Astrocyte (in vitro differentiated cells and primary cell): Measurements from ENCODE around the gene TLR2. TPM values are rescaled to one million over a fixed set of nuclear protein-coding genes. Genes with fewer than 3 reads are reported as not detected.

ENCODE experiments used
- DNase-seq: peaks from one replicate; pipeline ENCODE4 v3.0.0-alpha.2; 2010; ENCODE audit warnings: low read depth
- FAIRE-seq: peaks from 2 replicates; lab custom pipeline; 2011; peaks lifted over from hg19 to GRCh38; lab: Jason Lieb, UNC
- H2AFZ ChIP-seq: 2 replicates; pipeline ENCODE4 v1.6.0; 2012; ENCODE audit warnings: low read depth, low read length, inconsistent platforms
- H3K27ac ChIP-seq: 2 replicates; pipeline ENCODE4 v1.5.1; 2011; ENCODE audit warnings: low read depth, low read length, inconsistent platforms
- H3K27me3 ChIP-seq: 2 replicates; pipeline ENCODE4 v1.6.0; 2011; ENCODE audit warnings: low read length, inconsistent platforms; ENCODE audit not compliant: insufficient read depth
- H3K36me3 ChIP-seq: 2 replicates; pipeline ENCODE4 v1.5.1; 2011; ENCODE audit warnings: low read length, inconsistent platforms; ENCODE audit not compliant: insufficient read depth
- H3K4me1 ChIP-seq: 2 replicates; pipeline ENCODE4 v1.5.1; 2011; ENCODE audit warnings: low read length, inconsistent platforms; ENCODE audit not compliant: insufficient read depth
- H3K4me2 ChIP-seq: 2 replicates; pipeline ENCODE4 v1.6.0; 2012; ENCODE audit warnings: low read length, inconsistent platforms
- H3K4me3 ChIP-seq: 2 replicates; pipeline ENCODE4 v1.5.1; 2011; ENCODE audit warnings: low read depth, mild to moderate bottlenecking, low read length, inconsistent platforms; ENCODE audit not compliant: insufficient read depth
- H3K79me2 ChIP-seq: 2 replicates; pipeline ENCODE4 v1.6.0; 2012; ENCODE audit warnings: mild to moderate bottlenecking, low read length, inconsistent platforms; ENCODE audit not compliant: insufficient read depth
- H3K9ac ChIP-seq: 2 replicates; pipeline ENCODE4 v1.6.0; 2012; ENCODE audit warnings: mild to moderate bottlenecking, low read length, inconsistent platforms
- H3K9me3 ChIP-seq: 2 replicates; pipeline ENCODE4 v1.5.1; 2012; ENCODE audit warnings: low read depth, mild to moderate bottlenecking, low read length, inconsistent platforms; ENCODE audit not compliant: insufficient read depth
- H4K20me1 ChIP-seq: 2 replicates; pipeline ENCODE4 v1.6.0; 2012; ENCODE audit warnings: low read length, inconsistent platforms; ENCODE audit not compliant: insufficient read depth
- H3K27ac Mint-ChIP-seq: one replicate; pipeline ENCODE4 v1.8.0; 2021; ENCODE audit warnings: mild to moderate bottlenecking, mixed read lengths; ENCODE audit not compliant: unreplicated experiment
- H3K27me3 Mint-ChIP-seq: one replicate; pipeline ENCODE4 v1.8.0; 2021; ENCODE audit warnings: low read depth, mixed read lengths; ENCODE audit not compliant: unreplicated experiment
- H3K36me3 Mint-ChIP-seq: one replicate; pipeline ENCODE4 v1.8.0; 2021; ENCODE audit warnings: low read depth, mixed read lengths; ENCODE audit not compliant: unreplicated experiment
- H3K4me1 Mint-ChIP-seq: one replicate; pipeline ENCODE4 v1.8.0; 2021; ENCODE audit warnings: low read depth, mixed read lengths; ENCODE audit not compliant: unreplicated experiment
- H3K4me3 Mint-ChIP-seq: one replicate; pipeline ENCODE4 v1.8.0; 2021; ENCODE audit warnings: mild to moderate bottlenecking, moderate library complexity, mixed read lengths; ENCODE audit not compliant: unreplicated experiment
- H3K9me3 Mint-ChIP-seq: one replicate; pipeline ENCODE4 v1.8.0; 2021; ENCODE audit warnings: mild to moderate bottlenecking, mixed read lengths; ENCODE audit not compliant: unreplicated experiment
- EZH2 ChIP-seq: IDR thresholded peaks from 2 replicates; pipeline ENCODE4 v1.6.1; 2012; ENCODE audit warnings: mild to moderate bottlenecking, low read length, inconsistent platforms; ENCODE audit not compliant: insufficient read depth
- total RNA-seq: library from RNA; stranded (reverse); gene quantifications from 2 replicates; pipeline ENCODE4 v1.2.1, GENCODE V29; 2021
- TF ChIP-seq, protein P1 (sequence below): IDR thresholded peaks from 2 replicates; pipeline ENCODE4 v1.5.1; 2011; ENCODE audit warnings: low read depth, mild to moderate bottlenecking, inconsistent platforms, low read length, moderate library complexity; ENCODE audit not compliant: insufficient read depth

The TLR2 gene
- total RNA-seq, 1 donor from 2014 or later, result 0.79 TPM

DNA sequence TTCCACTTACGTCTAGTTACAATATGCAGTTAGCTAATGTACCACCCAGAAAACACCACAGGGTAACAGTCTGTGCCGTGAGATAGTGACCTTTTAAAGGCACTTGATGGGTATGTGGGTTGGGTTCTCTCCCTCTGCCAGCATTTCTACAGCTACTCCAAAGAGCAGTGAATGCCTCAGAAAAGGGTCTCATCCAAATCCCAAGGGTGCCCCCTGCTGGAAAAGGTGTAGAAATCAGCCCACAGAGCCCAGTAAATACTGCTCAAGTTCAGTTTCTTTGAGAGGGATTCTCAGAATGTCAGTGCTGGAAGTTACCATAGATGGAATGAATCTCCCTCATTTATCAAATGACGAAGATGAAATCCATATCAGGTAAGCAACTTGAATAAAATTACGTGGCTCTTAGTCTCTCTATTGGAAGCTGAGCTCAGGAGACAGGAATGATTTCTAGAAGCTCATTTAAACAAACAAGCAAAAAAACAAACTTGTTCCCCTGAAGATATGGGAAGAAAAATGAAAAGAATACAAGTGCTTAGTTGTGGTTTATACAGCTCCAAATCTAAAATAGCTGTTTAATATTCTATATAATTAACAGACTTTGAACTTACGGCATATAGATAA, 66.2 kb downstream of the TLR2 start:
- Histone ChIP-seq H3K36me3 (no peaks in the 10 kb centered on the region), H3K9ac (no peak overlapping the region), H3K4me2 (no peak overlapping the region), H3K4me3 (no peak overlapping the region), H4K20me1 (no peaks in the 10 kb centered on the region), H3K79me2 (no peaks in the 10 kb centered on the region), H3K27ac (no peak overlapping the region), H3K9me3 (no peaks in the 10 kb centered on the region), H2AFZ (no peak overlapping the region), H3K4me1 (peaks cover 5% of the 10 kb centered on the region), H3K27me3 (no peaks in the 10 kb centered on the region)
- Mint-ChIP-seq H3K9me3 (no peaks in the 10 kb centered on the region), H3K4me1 (peaks cover 6% of the 10 kb centered on the region), H3K27me3 (peaks cover 2% of the 10 kb centered on the region), H3K36me3 (no peaks in the 10 kb centered on the region), H3K4me3 (no peak overlapping the region), H3K27ac (no peak overlapping the region)
- no peak for FAIRE-seq
- TF ChIP-seq, protein P1, sequence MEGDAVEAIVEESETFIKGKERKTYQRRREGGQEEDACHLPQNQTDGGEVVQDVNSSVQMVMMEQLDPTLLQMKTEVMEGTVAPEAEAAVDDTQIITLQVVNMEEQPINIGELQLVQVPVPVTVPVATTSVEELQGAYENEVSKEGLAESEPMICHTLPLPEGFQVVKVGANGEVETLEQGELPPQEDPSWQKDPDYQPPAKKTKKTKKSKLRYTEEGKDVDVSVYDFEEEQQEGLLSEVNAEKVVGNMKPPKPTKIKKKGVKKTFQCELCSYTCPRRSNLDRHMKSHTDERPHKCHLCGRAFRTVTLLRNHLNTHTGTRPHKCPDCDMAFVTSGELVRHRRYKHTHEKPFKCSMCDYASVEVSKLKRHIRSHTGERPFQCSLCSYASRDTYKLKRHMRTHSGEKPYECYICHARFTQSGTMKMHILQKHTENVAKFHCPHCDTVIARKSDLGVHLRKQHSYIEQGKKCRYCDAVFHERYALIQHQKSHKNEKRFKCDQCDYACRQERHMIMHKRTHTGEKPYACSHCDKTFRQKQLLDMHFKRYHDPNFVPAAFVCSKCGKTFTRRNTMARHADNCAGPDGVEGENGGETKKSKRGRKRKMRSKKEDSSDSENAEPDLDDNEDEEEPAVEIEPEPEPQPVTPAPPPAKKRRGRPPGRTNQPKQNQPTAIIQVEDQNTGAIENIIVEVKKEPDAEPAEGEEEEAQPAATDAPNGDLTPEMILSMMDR, result peak; percentile 87
- TF ChIP-seq EZH2, result no peak
- DNase-seq, result peak; percentile 49

DNA sequence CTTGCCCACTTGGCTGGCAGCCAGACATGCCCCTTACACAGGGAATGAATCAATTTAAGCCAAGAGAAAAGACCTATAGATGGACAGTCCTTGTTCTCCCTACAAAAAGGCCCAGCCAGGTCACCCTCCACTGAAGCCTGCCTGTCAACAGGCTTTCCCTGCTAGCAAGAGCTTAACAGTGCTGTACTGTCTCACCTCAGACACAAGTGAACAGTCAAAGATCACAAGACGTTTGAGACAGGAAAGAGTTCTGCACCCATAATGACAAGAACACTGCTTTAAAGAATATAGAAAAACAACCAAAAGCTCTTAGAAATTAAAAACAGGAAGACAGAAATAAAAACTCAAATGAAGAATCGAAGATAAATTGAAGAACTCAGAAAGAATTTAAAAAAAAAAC, 71.1 kb downstream of the TLR2 start:
- H2AFZ ChIP-seq, result no peak overlapping the region
- no peaks in the 10 kb centered on the region for H3K36me3 ChIP-seq
- no peak overlapping the region for H3K27ac Mint-ChIP-seq
- no peaks in the 10 kb centered on the region for H3K9me3 ChIP-seq
- FAIRE-seq, result no peak
- no peak overlapping the region for H3K4me2 ChIP-seq
- no peak overlapping the region for H3K4me3 Mint-ChIP-seq
- no peaks in the 10 kb centered on the region for H4K20me1 ChIP-seq
- no peaks in the 10 kb centered on the region for H3K9me3 Mint-ChIP-seq
- DNase-seq, result no peak
- no peaks in the 10 kb centered on the region for H3K36me3 Mint-ChIP-seq
- H3K79me2 ChIP-seq, result no peaks in the 10 kb centered on the region
- H3K27me3 Mint-ChIP-seq, result peaks cover 15% of the 10 kb centered on the region
- TF ChIP-seq EZH2, result no peak
- TF ChIP-seq, protein P1, result no peak
- peaks cover 12% of the 10 kb centered on the region for H3K4me1 Mint-ChIP-seq
- peaks cover 13% of the 10 kb centered on the region for H3K27me3 ChIP-seq
- H3K27ac ChIP-seq, result no peak overlapping the region
- H3K4me3 ChIP-seq, result no peak overlapping the region
- H3K4me1 ChIP-seq, result peaks cover 10% of the 10 kb centered on the region
- no peak overlapping the region for H3K9ac ChIP-seq

Other genes with a start within 250 kb of the TLR2 start
- gene TMEM131L, start 217.9 kb upstream of the TLR2 start, total RNA-seq, result 18.3 and 18.6 TPM in 2 replicates
- gene RNF175, start 75.7 kb downstream of the TLR2 start, total RNA-seq, result 1.0 TPM in 2 replicates
- gene SFRP2, start 104.8 kb downstream of the TLR2 start, total RNA-seq, result 92.8 and 146 TPM in 2 replicates